OCI-M2 (cell line): ENCODE data around the gene SERPINA12.

Source experiments
- DNase-seq: peaks from one replicate; lab custom pipeline; 2025; ENCODE audit not compliant: unreplicated experiment; lab: John Stamatoyannopoulos, UW

Gene SERPINA12

DNA sequence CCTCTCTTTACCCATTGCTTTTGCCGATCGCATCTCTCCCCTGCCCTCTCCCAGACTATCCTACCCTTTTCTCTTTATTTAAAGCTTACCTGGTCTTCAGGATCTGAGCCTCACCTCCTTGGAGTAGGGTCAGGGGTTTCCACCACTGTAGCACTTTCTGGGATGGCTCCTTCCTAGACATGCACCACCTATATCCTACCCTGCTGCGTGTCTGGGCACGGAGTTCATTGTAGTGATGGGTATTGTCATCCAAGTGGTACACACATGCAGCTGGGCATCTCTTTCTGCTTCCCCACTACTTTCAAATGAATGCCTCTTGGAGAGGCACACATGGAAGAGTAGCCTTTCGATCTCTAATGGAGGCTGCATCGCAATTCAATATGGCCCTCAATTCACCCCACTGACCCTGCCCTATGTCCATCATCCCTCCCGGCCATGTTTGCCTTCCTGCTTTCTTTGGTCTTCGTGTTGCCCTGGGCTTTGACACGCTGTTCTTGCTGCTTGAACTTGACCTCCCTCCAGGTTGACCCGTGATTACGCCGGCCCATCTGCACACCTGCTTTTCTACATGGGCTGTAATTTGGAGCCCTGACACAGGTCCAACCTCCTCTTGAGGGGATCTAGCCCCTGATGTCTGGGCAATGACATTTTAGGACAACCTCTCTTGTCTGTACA is 67.6 kb downstream of the SERPINA12 start:
- DNase-seq, result no peak

DNA sequence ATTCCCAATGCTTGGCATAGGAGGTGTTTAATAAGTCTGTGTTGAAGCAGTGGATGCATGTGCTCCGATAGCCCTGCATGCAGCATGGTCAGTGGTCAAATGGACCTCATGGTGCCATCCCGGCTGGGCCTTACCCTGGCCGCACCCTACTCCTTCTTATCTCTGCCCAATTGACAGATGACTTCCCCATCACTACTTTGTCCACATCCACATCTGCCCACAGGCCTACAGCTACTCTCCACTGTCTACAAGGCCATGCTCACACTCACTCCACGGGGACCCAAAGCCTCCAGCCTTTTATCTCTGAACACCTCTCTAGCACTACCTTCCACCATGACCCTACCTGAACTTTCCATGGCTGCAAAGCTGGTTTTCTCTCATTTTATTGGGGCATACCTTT is 68.1 kb downstream of the SERPINA12 start:
- no peak for DNase-seq

DNA sequence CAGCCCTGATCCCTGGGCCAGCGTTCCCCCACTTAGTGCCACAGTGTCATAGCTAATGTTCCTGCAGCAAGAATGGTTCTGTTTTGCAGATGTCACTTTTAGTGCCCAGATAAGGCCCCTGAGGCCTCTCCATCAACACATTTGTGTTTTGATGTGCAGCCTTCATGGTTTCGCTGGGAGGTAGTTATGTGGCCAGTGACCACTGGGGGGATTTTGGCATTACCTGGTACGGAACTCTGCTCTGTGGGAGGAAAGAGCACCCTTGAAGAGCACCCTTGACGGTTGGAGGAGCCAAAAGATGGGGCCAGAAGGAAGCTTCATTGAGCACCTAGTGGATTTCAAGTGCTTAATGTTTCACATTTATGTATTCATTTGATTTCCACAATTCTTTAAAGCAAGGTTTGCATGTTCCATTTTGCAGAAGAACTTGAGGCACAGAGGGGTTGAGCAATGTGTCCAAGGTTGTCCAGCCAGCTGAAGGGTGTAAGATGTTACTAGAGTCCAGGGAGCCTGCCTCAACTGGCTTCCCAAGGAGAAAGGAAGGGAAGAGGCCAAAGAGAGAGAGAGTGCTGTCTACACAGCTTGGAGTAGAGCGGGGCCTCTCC is 69.7 kb downstream of the SERPINA12 start:
- no peak for DNase-seq
